ENCODE results near the gene RPS6KA4. TPM values are rescaled to one million over a fixed set of nuclear protein-coding genes. Genes with fewer than 3 reads are reported as not detected.

RPS6KA4 gene
- polyA plus RNA-seq, 1 of the 3 experiments (the other 2 are of a cell fraction) = 43.4 TPM

GRCh38 chr11:64342869-64343745, 15.9 kb upstream of the RPS6KA4 start:
- 86% methylated on average over 23 of the region's 29 CpGs for WGBS (ENCODE audit: low lambda C conversion rate)
- Histone ChIP-seq H3K9ac (no peak overlapping the region), H3K36me3 (replicated peaks in 1 of 2; ENCODE audit: control insufficient read depth in 1 of 2, insufficient read depth in 2 of 2, low read length in 1 of 2) (no peaks in the 10 kb centered on the region), H3F3A (replicated peaks; ENCODE audit: insufficient read depth) (peaks cover 2% of the 10 kb centered on the region), H3K79me2 (ENCODE audit: insufficient read depth) (no peaks in the 10 kb centered on the region), H3K4me2 (no peak overlapping the region), H3K4me3 (ENCODE audit: low read depth in 2 of 2, low read length in 1 of 2) (no peak overlapping the region), H3K27me3 (ENCODE audit: insufficient read depth) (no peaks in the 10 kb centered on the region), H3K9me3 (no peaks in the 10 kb centered on the region), H3K27ac (ENCODE audit: low read depth in 2 of 2, low read length in 1 of 2) (no peak overlapping the region), H3K4me1 (ENCODE audit: control insufficient read depth in 1 of 2, insufficient read depth in 2 of 2, low read depth in 1 of 2, low read length in 1 of 2) (no peaks in the 10 kb centered on the region), H3K9me2 (no peaks in the 10 kb centered on the region), H4K20me1 (ENCODE audit: insufficient read depth) (no peaks in the 10 kb centered on the region), H2AFZ (ENCODE audit: low read depth) (no peak overlapping the region)
- TF ChIP-seq GABPA (IDR thresholded peaks at IDR 0.05; ENCODE audit: low read depth) (no peak), GATA2 (CRISPR knock-in tag; IDR thresholded peaks at IDR 0.05) (no peak), JUND (IDR thresholded peaks at IDR 0.05) (no peak), SMC3 (IDR thresholded peaks at IDR 0.05; ENCODE audit: low read depth, low read length) (no peak), MXI1 (IDR thresholded peaks at IDR 0.05; ENCODE audit: low read depth, low read length) (no peak), RCOR1 (IDR thresholded peaks at IDR 0.05; ENCODE audit: low read length) (no peak), NRF1 (IDR thresholded peaks at IDR 0.05; ENCODE audit: low read depth, low read length) (no peak), TAF1 (IDR thresholded peaks at IDR 0.05; ENCODE audit: borderline replicate concordance, low read depth, low read length) (no peak), CTCF (IDR thresholded peaks at IDR 0.05) (no peak)
- ChIA-PET CTCF (interaction anchor here (2.3 to 5.7 kb wide), 2 partner anchors 12 to 39 kb away, joined by 7 to 42 read pairs; partner anchors contain the start of gene ESRRA), POLR2A (interaction anchor here (0.6 kb wide), 1 partner anchor 24 kb away, joined by 3 read pairs; no protein-coding TSS in a partner anchor)
- DNase-seq = peak; percentile 68

- Histone ChIP-seq H4K20me1 (ENCODE audit: insufficient read depth) (no peaks in the 10 kb centered on the region), H2AFZ (ENCODE audit: low read depth) (no peak overlapping the region), H3K9me2 (no peaks in the 10 kb centered on the region), H3K79me2 (ENCODE audit: insufficient read depth) (no peaks in the 10 kb centered on the region), H3K9ac (no peak overlapping the region), H3K27ac (ENCODE audit: low read depth in 2 of 2, low read length in 1 of 2) (no peak overlapping the region), H3K27me3 (ENCODE audit: insufficient read depth) (no peaks in the 10 kb centered on the region), H3K4me2 (no peak overlapping the region), H3K9me3 (no peaks in the 10 kb centered on the region), H3K4me3 (ENCODE audit: low read depth in 2 of 2, low read length in 1 of 2) (no peak overlapping the region), H3K36me3 (replicated peaks in 1 of 2; ENCODE audit: control insufficient read depth in 1 of 2, insufficient read depth in 2 of 2, low read length in 1 of 2) (no peaks in the 10 kb centered on the region), H3K4me1 (ENCODE audit: control insufficient read depth in 1 of 2, insufficient read depth in 2 of 2, low read depth in 1 of 2, low read length in 1 of 2) (no peaks in the 10 kb centered on the region; a peak in 1 of 4 replicates), H3F3A (replicated peaks; ENCODE audit: insufficient read depth) (no peaks in the 10 kb centered on the region)
- WGBS (ENCODE audit: low lambda C conversion rate) = 82% methylated on average over 14 of the region's 18 CpGs
- TF ChIP-seq IRF3 (IDR thresholded peaks at IDR 0.05; ENCODE audit: low read depth, low read length) (no peak), TEAD4 (IDR thresholded peaks at IDR 0.05; ENCODE audit: borderline replicate concordance, insufficient read depth) (no peak), FOXJ3 (CRISPR knock-in tag; IDR thresholded peaks at IDR 0.05) (no peak), RAD21 (IDR thresholded peaks at IDR 0.05; ENCODE audit: low read length) (peak; percentile 62), NFIC (IDR thresholded peaks at IDR 0.05; ENCODE audit: borderline replicate concordance) (no peak), ZBTB33 (IDR thresholded peaks at IDR 0.05; ENCODE audit: borderline replicate concordance, low read depth) (no peak), YY1 (IDR thresholded peaks at IDR 0.05; ENCODE audit: low read depth) (no peak), CTCF (IDR thresholded peaks at IDR 0.05) (peak; percentile 41), MXI1 (IDR thresholded peaks at IDR 0.05; ENCODE audit: low read depth, low read length) (no peak), RCOR1 (IDR thresholded peaks at IDR 0.05; ENCODE audit: low read length) (no peak), SMC3 (IDR thresholded peaks at IDR 0.05; ENCODE audit: low read depth, low read length) (peak; percentile 32; the same call in 1 of the 2 replicates)
- ChIA-PET CTCF (interaction anchor here (1.2 to 5.7 kb wide), 3 partner anchors 11 to 93 kb away, joined by 3 to 42 read pairs (median 7); partner anchors contain the start of genes ESRRA and PLCB3), POLR2A (no interaction called here)
- peak; percentile 79 for DNase-seq
These were observed 15.0 kb upstream of the RPS6KA4 start for GRCh38 chr11:64343767-64344559.

Measured in SK-N-SH (cell line).